Ishikawa (cell line): Measurements from ENCODE around the gene RAB44.

Experiments used
- CEBPB ChIP-seq: IDR thresholded peaks from 2 replicates; pipeline ENCODE4 v1.6.1; 2012
- CREB1 ChIP-seq: IDR thresholded peaks from 2 replicates; pipeline ENCODE4 v1.6.1; 2012; ENCODE audit warnings: low read depth
- EGR1 ChIP-seq: IDR thresholded peaks from 2 replicates; pipeline ENCODE4 v1.6.1; 2012
- EP300 ChIP-seq: IDR thresholded peaks from 2 replicates; pipeline ENCODE4 v1.6.1; 2012; ENCODE audit warnings: borderline replicate concordance
- FOXM1 ChIP-seq: IDR thresholded peaks from 2 replicates; pipeline ENCODE4 v1.6.1; 2012; ENCODE audit warnings: low read depth, borderline replicate concordance
- NFIC ChIP-seq: IDR thresholded peaks from 2 replicates; pipeline ENCODE4 v1.6.1; 2012
- RAD21 ChIP-seq: IDR thresholded peaks from 2 replicates; pipeline ENCODE4 v1.6.1; 2012; ENCODE audit warnings: low read depth
- TAF1 ChIP-seq: IDR thresholded peaks from 2 replicates; pipeline ENCODE4 v1.6.1; 2012; ENCODE audit warnings: low read depth, mild to moderate bottlenecking
- TEAD4 ChIP-seq: IDR thresholded peaks from 2 replicates; pipeline ENCODE4 v1.6.1; 2012
- YY1 ChIP-seq: IDR thresholded peaks from 2 replicates; pipeline ENCODE4 v1.6.1; 2012; ENCODE audit warnings: low read depth
- ZBTB7A ChIP-seq: IDR thresholded peaks from 2 replicates; pipeline ENCODE4 v1.6.1; 2012; ENCODE audit warnings: low read depth
- TF ChIP-seq, protein P1 (sequence below): IDR thresholded peaks from 2 replicates; pipeline ENCODE4 v1.6.1; 2012
- TF ChIP-seq, protein P2 (sequence below): IDR thresholded peaks from 2 replicates; pipeline ENCODE4 v1.6.1; 2012; ENCODE audit warnings: low read depth, mild to moderate bottlenecking
- TF ChIP-seq, protein P3 (sequence below): IDR thresholded peaks from 2 replicates; pipeline ENCODE4 v1.6.1; 2012

DNA sequence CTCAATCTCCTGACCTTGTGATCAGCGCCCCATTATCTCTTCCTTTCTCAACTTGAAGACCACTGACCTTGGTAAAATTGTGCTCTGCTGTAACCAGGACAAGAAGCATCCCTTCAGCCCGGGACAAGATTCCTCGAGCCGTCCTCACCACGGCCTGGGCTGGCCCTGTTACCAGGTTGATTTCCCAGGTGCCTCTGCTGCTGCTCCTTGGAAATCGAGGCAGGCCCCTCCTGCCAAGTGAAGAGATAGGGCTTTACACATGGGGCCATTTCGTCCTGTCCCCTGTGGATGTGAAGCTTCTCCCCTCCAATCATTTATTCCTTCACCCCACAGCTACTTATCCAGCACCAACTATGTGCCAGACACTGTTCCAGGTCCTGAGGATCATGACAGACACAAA lies 21.5 kb downstream of the RAB44 start:
- TF ChIP-seq, protein P1, sequence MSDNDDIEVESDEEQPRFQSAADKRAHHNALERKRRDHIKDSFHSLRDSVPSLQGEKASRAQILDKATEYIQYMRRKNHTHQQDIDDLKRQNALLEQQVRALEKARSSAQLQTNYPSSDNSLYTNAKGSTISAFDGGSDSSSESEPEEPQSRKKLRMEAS = no peak
- TF ChIP-seq CREB1 = no peak
- no peak for TF ChIP-seq TEAD4
- TF ChIP-seq EGR1 = no peak
- TF ChIP-seq EP300 = no peak
- TF ChIP-seq, protein P2, sequence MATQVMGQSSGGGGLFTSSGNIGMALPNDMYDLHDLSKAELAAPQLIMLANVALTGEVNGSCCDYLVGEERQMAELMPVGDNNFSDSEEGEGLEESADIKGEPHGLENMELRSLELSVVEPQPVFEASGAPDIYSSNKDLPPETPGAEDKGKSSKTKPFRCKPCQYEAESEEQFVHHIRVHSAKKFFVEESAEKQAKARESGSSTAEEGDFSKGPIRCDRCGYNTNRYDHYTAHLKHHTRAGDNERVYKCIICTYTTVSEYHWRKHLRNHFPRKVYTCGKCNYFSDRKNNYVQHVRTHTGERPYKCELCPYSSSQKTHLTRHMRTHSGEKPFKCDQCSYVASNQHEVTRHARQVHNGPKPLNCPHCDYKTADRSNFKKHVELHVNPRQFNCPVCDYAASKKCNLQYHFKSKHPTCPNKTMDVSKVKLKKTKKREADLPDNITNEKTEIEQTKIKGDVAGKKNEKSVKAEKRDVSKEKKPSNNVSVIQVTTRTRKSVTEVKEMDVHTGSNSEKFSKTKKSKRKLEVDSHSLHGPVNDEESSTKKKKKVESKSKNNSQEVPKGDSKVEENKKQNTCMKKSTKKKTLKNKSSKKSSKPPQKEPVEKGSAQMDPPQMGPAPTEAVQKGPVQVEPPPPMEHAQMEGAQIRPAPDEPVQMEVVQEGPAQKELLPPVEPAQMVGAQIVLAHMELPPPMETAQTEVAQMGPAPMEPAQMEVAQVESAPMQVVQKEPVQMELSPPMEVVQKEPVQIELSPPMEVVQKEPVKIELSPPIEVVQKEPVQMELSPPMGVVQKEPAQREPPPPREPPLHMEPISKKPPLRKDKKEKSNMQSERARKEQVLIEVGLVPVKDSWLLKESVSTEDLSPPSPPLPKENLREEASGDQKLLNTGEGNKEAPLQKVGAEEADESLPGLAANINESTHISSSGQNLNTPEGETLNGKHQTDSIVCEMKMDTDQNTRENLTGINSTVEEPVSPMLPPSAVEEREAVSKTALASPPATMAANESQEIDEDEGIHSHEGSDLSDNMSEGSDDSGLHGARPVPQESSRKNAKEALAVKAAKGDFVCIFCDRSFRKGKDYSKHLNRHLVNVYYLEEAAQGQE = no peak
- no peak for TF ChIP-seq YY1
- TF ChIP-seq FOXM1 = no peak
- TF ChIP-seq CEBPB = no peak
- no peak for TF ChIP-seq RAD21
- no peak for TF ChIP-seq NFIC
- no peak for TF ChIP-seq ZBTB7A
- TF ChIP-seq TAF1 = no peak
- TF ChIP-seq, protein P3, sequence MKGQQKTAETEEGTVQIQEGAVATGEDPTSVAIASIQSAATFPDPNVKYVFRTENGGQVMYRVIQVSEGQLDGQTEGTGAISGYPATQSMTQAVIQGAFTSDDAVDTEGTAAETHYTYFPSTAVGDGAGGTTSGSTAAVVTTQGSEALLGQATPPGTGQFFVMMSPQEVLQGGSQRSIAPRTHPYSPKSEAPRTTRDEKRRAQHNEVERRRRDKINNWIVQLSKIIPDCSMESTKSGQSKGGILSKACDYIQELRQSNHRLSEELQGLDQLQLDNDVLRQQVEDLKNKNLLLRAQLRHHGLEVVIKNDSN = no peak
